Muscle layer of duodenum (tissue), 2 donors: ENCODE data around the gene SDCCAG8.

Source experiments
- H3K27ac ChIP-seq: one replicate; pipeline ENCODE4 v1.7.0; 2013; ENCODE audit warnings: mild to moderate bottlenecking, low read length
- H3K27me3 ChIP-seq: one replicate; pipeline ENCODE4 v1.7.0; 2013; ENCODE audit warnings: low read depth, mild to moderate bottlenecking, control low read depth, low read length
- H3K36me3 ChIP-seq, 2 donors: one replicate each; pipeline ENCODE4 v1.7.0; 2013; ENCODE audit warnings: low read length in 2 of 2, control low read depth in 1 of 2, mild to moderate bottlenecking in 1 of 2; ENCODE audit not compliant: insufficient read depth in 2 of 2, control insufficient read depth in 1 of 2
- H3K4me1 ChIP-seq, 2 donors: one replicate each; pipeline ENCODE4 v1.7.0; 2013; ENCODE audit warnings: low read length in 2 of 2, mild to moderate bottlenecking in 2 of 2, control low read depth in 1 of 2, moderate library complexity in 1 of 2; ENCODE audit not compliant: insufficient read depth in 2 of 2, control insufficient read depth in 1 of 2
- H3K4me3 ChIP-seq, 2 donors: one replicate each; pipeline ENCODE4 v1.7.0; 2013; ENCODE audit warnings: low read length in 2 of 2, low read depth in 1 of 2, mild to moderate bottlenecking in 1 of 2
- H3K9me3 ChIP-seq, 2 donors: one replicate each; pipeline ENCODE4 v1.7.0; 2013; ENCODE audit warnings: low read length in 2 of 2, control low read depth in 1 of 2, mild to moderate bottlenecking in 1 of 2; ENCODE audit not compliant: control insufficient read depth in 1 of 2
- donor health status: healthy.

Gene SDCCAG8

GRCh38 chr1:243394066-243394465 lies 138.2 kb downstream of the SDCCAG8 start:
- Histone ChIP-seq H3K4me1 (no peaks in the 10 kb centered on the region), H3K4me3 (no peak overlapping the region), H3K9me3 (no peaks in the 10 kb centered on the region), H3K36me3 (peaks cover 3% of the 10 kb centered on the region in 2 donors), H3K27me3 (no peaks in the 10 kb centered on the region), H3K27ac (no peak overlapping the region)

- H3K27me3 ChIP-seq, result no peaks in the 10 kb centered on the region
- H3K4me3 ChIP-seq, result no peak overlapping the region
- no peaks in the 10 kb centered on the region for H3K4me1 ChIP-seq
- H3K27ac ChIP-seq, result no peak overlapping the region
- no peaks in the 10 kb centered on the region for H3K9me3 ChIP-seq
- peaks cover 3% of the 10 kb centered on the region in 2 donors for H3K36me3 ChIP-seq
These were observed 139.0 kb downstream of the SDCCAG8 start for GRCh38 chr1:243394601-243395464.

- H3K9me3 ChIP-seq, result no peaks in the 10 kb centered on the region
- H3K27me3 ChIP-seq, result no peaks in the 10 kb centered on the region
- no peaks in the 10 kb centered on the region for H3K4me1 ChIP-seq
- H3K4me3 ChIP-seq, result no peak overlapping the region
- peaks cover 0 to 2% of the 10 kb centered on the region in 2 donors for H3K36me3 ChIP-seq
- no peak overlapping the region for H3K27ac ChIP-seq
These were observed 140.6 kb downstream of the SDCCAG8 start for GRCh38 chr1:243396424-243396823.

- H3K9me3 ChIP-seq, result no peaks in the 10 kb centered on the region
- H3K4me3 ChIP-seq, result no peak overlapping the region
- H3K27ac ChIP-seq, result no peak overlapping the region
- no peaks in the 10 kb centered on the region for H3K27me3 ChIP-seq
- H3K36me3 ChIP-seq, result no peaks in the 10 kb centered on the region
- no peaks in the 10 kb centered on the region for H3K4me1 ChIP-seq
These were observed 141.0 kb downstream of the SDCCAG8 start for GRCh38 chr1:243396876-243397275.

- Histone ChIP-seq H3K4me1 (no peaks in the 10 kb centered on the region), H3K4me3 (no peak overlapping the region), H3K36me3 (no peaks in the 10 kb centered on the region), H3K9me3 (no peaks in the 10 kb centered on the region), H3K27ac (no peak overlapping the region), H3K27me3 (no peaks in the 10 kb centered on the region)
These were observed 141.9 kb downstream of the SDCCAG8 start for GRCh38 chr1:243397613-243398321.

GRCh38 chr1:243399561-243400155 lies 143.8 kb downstream of the SDCCAG8 start:
- Histone ChIP-seq H3K36me3 (no peaks in the 10 kb centered on the region), H3K4me1 (no peaks in the 10 kb centered on the region), H3K27ac (no peak overlapping the region), H3K4me3 (no peak overlapping the region), H3K9me3 (no peaks in the 10 kb centered on the region), H3K27me3 (no peaks in the 10 kb centered on the region)

GRCh38 chr1:243402868-243403267 lies 147.0 kb downstream of the SDCCAG8 start:
- Histone ChIP-seq H3K4me3 (no peak overlapping the region), H3K4me1 (no peaks in the 10 kb centered on the region), H3K27me3 (no peaks in the 10 kb centered on the region), H3K27ac (no peak overlapping the region), H3K36me3 (no peaks in the 10 kb centered on the region), H3K9me3 (no peaks in the 10 kb centered on the region)

- H3K4me1 ChIP-seq, result no peaks in the 10 kb centered on the region
- no peaks in the 10 kb centered on the region for H3K9me3 ChIP-seq
- H3K36me3 ChIP-seq, result no peaks in the 10 kb centered on the region
- no peak overlapping the region for H3K27ac ChIP-seq
- H3K27me3 ChIP-seq, result no peaks in the 10 kb centered on the region
- H3K4me3 ChIP-seq, result no peak overlapping the region
These were observed 150.6 kb downstream of the SDCCAG8 start for GRCh38 chr1:243406424-243406823.

- Histone ChIP-seq H3K4me1 (no peaks in the 10 kb centered on the region), H3K27me3 (no peaks in the 10 kb centered on the region), H3K4me3 (no peak overlapping the region), H3K27ac (no peak overlapping the region), H3K36me3 (no peaks in the 10 kb centered on the region), H3K9me3 (no peaks in the 10 kb centered on the region)
These were observed 151.6 kb downstream of the SDCCAG8 start for GRCh38 chr1:243407284-243408018.

- Histone ChIP-seq H3K9me3 (no peaks in the 10 kb centered on the region), H3K4me3 (no peak overlapping the region), H3K4me1 (no peaks in the 10 kb centered on the region), H3K36me3 (no peaks in the 10 kb centered on the region), H3K27ac (no peak overlapping the region), H3K27me3 (no peaks in the 10 kb centered on the region)
These were observed 152.6 kb downstream of the SDCCAG8 start for GRCh38 chr1:243408479-243408878.

- Histone ChIP-seq H3K4me3 (no peak overlapping the region), H3K27ac (no peak overlapping the region), H3K9me3 (no peaks in the 10 kb centered on the region), H3K4me1 (no peaks in the 10 kb centered on the region), H3K36me3 (no peaks in the 10 kb centered on the region), H3K27me3 (no peaks in the 10 kb centered on the region)
These were observed 153.4 kb downstream of the SDCCAG8 start for GRCh38 chr1:243409284-243409683.
